Uterus (tissue), 4 donors: ENCODE data around the gene STK11IP. TPM values are rescaled to one million over a fixed set of nuclear protein-coding genes. Genes with fewer than 3 reads are reported as not detected.

Source experiments
- DNase-seq, 2 donors: peaks; one replicate each; pipeline ENCODE4 v3.0.0-alpha.2; 2019 to 2020
- H3K27ac ChIP-seq, 2 donors: fragments of 200-600 bp; sonication (generic); 1 replicate in 1 of 2; 2 replicates in 1 of 2; pipeline ENCODE4 v1.5.1; 2016 to 2018
- H3K27me3 ChIP-seq, 2 donors: fragments of 200-600 bp; sonication (generic); one replicate each; pipeline ENCODE4 v1.5.1; 2018 to 2019; ENCODE audit warnings: control low read depth in 1 of 2
- H3K36me3 ChIP-seq, 2 donors: fragments of 200-600 bp; sonication (generic); one replicate each; pipeline ENCODE4 v1.5.1; 2019; ENCODE audit warnings: control low read depth in 1 of 2
- H3K4me1 ChIP-seq, 2 donors: fragments of 200-600 bp; sonication (generic); one replicate each; pipeline ENCODE4 v1.5.1; 2018 to 2019; ENCODE audit warnings: control low read depth in 1 of 2
- H3K4me3 ChIP-seq, 2 donors: fragments of 200-600 bp; sonication (generic); 1 replicate in 1 of 2; 2 replicates in 1 of 2; pipeline ENCODE4 v1.5.1; 2018 to 2019; ENCODE audit warnings: mild to moderate bottlenecking in 1 of 2
- H3K9me3 ChIP-seq, 2 donors: fragments of 200-600 bp; sonication (generic); one replicate each; pipeline ENCODE4 v1.5.1; 2019; ENCODE audit warnings: control low read depth in 1 of 2
- POLR2A ChIP-seq, 2 donors: fragments of 450-650 bp; IDR thresholded peaks; one replicate each; pipeline ENCODE4 v1.6.1; 2016; ENCODE audit warnings: antibody characterized with exemption in 2 of 2, mild to moderate bottlenecking in 1 of 2, moderate library complexity in 1 of 2
- intact Hi-C: fragments of 100-400 bp; cut with DNase I; formaldehyde crosslinking; loops from one replicate; pipeline ENCODE4 v1.15.1; 2023; ENCODE audit warnings: low total_unique reads
- total RNA-seq, 4 donors: library from RNA; depleted of rRNA in 3 of 4; stranded (reverse); fragments of >200 nt in 3 of 4; gene quantifications; one replicate each; pipeline versions ENCODE4 v1.1.0 to v1.2.4, GENCODE V29; 2014 to 2023
- TF ChIP-seq, protein P1 (sequence below), 4 experiments: fragments of 200-600 bp in 2 of 4; fragments of 450-650 bp in 2 of 4; sonication (generic) in 2 of 4; IDR thresholded peaks; one replicate each; pipeline ENCODE4 v1.5.1; 2016 to 2019; ENCODE audit warnings: antibody characterized with exemption in 4 of 4, mild to moderate bottlenecking in 2 of 4, moderate library complexity in 1 of 4
- donor health status: DM: yes; HTN: yes; CAD: no.

Gene STK11IP
- total RNA-seq, 4 donors from 2014 or later, result 0.51 to 28.0 (median 13.1) TPM

DNA sequence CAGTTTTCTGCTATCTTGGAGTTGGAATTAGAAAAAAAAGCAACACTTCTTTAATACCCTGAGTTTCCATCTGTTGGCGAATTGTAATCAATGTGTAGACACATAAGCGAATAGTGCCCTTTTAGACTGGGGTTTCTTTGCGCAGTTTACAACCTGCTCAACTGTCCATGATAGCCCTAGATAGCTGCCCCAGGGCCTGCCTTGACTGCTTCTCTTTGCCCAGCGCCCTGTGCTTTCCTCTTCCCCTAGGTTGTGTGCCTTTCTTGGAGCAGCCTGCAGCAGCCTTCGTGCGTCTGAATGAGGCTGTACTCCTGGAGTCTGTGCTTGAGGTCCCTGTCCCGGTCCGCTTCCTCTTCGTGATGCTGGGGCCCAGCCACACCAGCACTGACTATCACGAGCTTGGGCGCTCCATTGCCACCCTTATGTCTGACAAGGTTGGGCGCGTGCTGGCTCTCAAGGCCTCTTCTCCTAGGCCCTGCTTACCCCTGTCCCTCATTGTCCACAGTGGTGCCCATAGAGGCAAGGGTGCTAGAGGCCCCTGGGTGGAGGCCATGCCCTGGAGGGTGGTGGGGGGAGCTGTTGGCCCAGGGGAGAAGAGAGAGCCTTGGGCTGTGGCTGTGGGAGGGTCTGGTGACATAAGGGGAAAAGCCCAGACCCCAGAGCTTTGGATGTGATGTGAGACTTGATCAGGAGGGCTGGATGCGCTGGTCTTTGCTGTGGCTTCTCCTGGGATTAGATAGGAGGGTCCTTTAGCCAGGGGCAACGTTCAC is 36.7 kb downstream of the STK11IP start:
- Histone ChIP-seq H3K4me3 (no peak overlapping the region), H3K4me1 (no peaks in the 10 kb centered on the region), H3K27me3 (no peaks in the 10 kb centered on the region), H3K36me3 (no peaks in the 10 kb centered on the region), H3K27ac (no peak overlapping the region), H3K9me3 (no peaks in the 10 kb centered on the region)
- no peak for DNase-seq
- intact Hi-C loops, result loop anchor here (10.0 kb wide), 1 partner anchor 70 kb away; no protein-coding TSS in a partner anchor
- TF ChIP-seq, protein P1, sequence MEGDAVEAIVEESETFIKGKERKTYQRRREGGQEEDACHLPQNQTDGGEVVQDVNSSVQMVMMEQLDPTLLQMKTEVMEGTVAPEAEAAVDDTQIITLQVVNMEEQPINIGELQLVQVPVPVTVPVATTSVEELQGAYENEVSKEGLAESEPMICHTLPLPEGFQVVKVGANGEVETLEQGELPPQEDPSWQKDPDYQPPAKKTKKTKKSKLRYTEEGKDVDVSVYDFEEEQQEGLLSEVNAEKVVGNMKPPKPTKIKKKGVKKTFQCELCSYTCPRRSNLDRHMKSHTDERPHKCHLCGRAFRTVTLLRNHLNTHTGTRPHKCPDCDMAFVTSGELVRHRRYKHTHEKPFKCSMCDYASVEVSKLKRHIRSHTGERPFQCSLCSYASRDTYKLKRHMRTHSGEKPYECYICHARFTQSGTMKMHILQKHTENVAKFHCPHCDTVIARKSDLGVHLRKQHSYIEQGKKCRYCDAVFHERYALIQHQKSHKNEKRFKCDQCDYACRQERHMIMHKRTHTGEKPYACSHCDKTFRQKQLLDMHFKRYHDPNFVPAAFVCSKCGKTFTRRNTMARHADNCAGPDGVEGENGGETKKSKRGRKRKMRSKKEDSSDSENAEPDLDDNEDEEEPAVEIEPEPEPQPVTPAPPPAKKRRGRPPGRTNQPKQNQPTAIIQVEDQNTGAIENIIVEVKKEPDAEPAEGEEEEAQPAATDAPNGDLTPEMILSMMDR (IDR thresholded peaks at IDR 0.05), result no peak
- no peak for TF ChIP-seq POLR2A (IDR thresholded peaks at IDR 0.05)

DNA sequence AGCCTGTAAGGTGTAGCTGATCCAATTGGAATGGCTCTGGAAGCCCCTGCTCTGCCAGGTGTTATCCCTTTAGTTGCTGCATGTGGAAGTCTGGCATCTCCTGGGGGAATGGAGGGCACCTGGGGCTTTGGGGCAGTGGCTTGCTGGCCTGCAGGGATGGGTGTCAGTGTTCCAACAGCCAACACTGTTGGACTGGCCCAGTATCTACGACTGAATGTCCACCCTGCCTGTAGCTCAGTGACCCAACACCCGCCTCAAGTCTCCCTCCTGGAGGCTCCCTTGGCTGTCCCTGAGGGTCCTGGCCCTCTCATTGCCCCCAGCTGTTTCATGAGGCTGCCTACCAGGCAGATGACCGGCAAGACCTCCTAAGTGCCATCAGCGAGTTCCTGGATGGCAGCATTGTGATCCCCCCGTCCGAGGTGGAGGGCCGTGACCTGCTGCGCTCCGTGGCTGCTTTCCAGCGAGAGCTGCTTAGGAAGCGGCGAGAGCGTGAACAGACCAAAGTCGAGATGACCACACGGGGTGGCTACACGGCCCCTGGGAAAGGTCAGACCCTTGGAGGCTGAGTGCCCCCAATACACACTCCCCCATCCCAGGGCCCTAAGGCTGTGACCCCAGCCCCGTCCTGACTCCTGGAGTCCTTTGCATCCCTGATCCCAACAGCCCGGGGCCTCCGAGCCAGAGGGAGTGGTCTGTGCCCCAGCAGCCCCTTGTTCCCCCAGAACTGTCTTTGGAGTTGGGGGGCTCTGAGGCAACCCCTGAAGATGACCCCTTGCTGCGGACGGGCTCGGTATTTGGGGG is 37.5 kb downstream of the STK11IP start:
- Histone ChIP-seq H3K36me3 (no peaks in the 10 kb centered on the region), H3K27ac (no peak overlapping the region), H3K27me3 (no peaks in the 10 kb centered on the region), H3K4me1 (no peaks in the 10 kb centered on the region), H3K4me3 (no peak overlapping the region), H3K9me3 (no peaks in the 10 kb centered on the region)
- intact Hi-C loops, result loop anchor here (10.0 kb wide), 1 partner anchor 70 kb away; no protein-coding TSS in a partner anchor
- no peak for DNase-seq
- TF ChIP-seq POLR2A (IDR thresholded peaks at IDR 0.05), result no peak
- TF ChIP-seq, protein P1 (IDR thresholded peaks at IDR 0.05), result no peak

DNA sequence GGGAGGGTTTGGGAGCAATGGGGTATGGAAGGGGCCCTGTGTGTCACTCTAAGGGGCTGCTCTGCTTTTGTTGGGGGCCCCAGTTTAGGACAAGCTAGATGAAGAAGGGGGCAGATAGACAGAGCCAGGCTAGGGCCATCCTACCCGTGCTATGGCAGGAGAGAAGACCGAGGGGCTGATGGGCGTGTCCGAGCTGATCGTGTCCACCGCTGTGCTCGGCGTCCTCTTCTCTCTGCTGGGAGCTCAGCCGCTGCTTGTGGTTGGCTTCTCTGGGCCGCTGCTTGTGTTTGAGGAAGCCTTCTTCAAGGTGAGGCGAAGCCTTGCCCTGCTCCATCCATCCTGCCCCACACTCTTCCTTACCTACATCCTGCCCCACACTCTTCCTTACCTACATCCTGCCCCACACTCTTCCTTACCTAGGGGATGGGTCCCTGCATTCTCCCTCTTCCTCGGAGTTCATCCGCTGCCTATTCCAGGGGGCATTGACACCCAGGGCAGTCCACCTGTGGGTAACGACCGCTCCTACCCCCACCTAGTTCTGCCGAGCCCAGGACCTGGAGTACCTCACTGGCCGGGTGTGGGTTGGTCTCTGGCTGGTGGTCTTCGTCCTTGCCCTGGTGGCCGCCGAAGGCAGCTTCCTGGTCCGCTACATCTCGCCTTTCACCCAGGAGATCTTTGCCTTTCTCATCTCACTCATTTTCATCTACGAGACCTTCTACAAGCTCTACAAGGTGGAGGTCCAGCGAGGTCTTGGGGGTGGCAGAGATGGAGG is 38.7 kb downstream of the STK11IP start:
- DNase-seq, result no peak
- no peaks in the 10 kb centered on the region for H3K27me3 ChIP-seq
- intact Hi-C loops, result loop anchor here (10.0 kb wide), 1 partner anchor 72 kb away; no protein-coding TSS in a partner anchor
- no peak for TF ChIP-seq POLR2A (IDR thresholded peaks at IDR 0.05)
- TF ChIP-seq, protein P1 (IDR thresholded peaks at IDR 0.05), result no peak
- H3K27ac ChIP-seq, result no peak overlapping the region
- no peak overlapping the region for H3K4me3 ChIP-seq
- H3K4me1 ChIP-seq, result no peaks in the 10 kb centered on the region
- H3K9me3 ChIP-seq, result no peaks in the 10 kb centered on the region
- no peaks in the 10 kb centered on the region for H3K36me3 ChIP-seq

DNA sequence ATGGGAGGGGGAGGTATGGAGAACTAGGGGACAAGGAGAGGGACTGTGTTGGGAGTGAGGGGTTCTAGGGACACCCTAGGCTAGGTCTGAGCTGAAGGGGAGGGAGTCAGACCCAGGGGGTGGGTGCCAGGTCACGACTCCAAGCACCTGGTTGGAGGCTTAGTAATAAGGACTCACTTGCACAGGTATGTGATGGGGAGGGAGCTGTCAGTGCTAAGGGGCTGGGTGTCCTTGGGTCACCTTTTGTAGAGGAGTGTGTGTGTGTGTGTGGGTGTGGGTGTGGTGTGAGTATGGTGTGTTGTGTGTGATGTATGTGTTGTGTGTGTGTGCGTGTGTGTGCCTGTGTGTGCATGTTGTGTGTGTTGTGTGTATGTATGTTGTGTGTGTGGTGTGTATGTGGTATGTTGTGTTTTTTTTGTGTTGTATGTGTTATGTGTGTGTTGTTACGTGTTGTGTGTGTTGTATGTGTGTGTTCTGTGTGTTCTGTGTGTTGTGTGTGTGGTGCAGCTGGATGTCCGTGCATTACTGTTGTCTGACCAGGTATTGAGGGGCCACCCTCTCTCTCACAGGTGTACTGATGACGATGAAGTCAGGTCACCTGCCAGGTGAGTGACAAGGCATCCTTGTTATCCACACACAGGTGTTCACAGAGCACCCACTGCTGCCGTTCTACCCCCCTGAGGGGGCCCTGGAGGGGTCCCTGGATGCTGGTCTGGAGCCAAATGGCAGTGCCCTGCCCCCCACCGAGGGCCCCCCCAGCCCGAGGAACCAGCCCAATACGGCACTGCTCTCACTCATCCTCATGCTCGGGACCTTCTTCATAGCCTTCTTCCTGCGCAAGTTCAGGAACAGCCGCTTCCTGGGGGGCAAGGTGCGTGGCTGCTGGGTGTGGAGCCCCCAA is 39.5 kb downstream of the STK11IP start:
- Histone ChIP-seq H3K27me3 (no peaks in the 10 kb centered on the region), H3K4me1 (no peaks in the 10 kb centered on the region), H3K4me3 (no peak overlapping the region), H3K9me3 (no peaks in the 10 kb centered on the region), H3K27ac (no peak overlapping the region), H3K36me3 (no peaks in the 10 kb centered on the region)
- TF ChIP-seq POLR2A (IDR thresholded peaks at IDR 0.05), result no peak
- TF ChIP-seq, protein P1 (IDR thresholded peaks at IDR 0.05), result no peak
- no peak for DNase-seq
- intact Hi-C loops, result loop anchor here (10.0 kb wide), 1 partner anchor 72 kb away; no protein-coding TSS in a partner anchor
